HepG2 (cell line): ENCODE data around the gene FN1. TPM values are rescaled to one million over a fixed set of nuclear protein-coding genes. Genes with fewer than 3 reads are reported as not detected.

ENCODE experiments used
- ATAC-seq: fragments of 200-7000 bp; cut with Tn5 transposase; 3 replicates; pipeline ENCODE4 v1.9.1; 2020; ENCODE audit warnings: mild to moderate bottlenecking, moderate library complexity
- BruUV-seq: library from RNA; stranded (reverse); fragments of 400-500 nt; replicated peaks from 2 replicates; lab custom pipeline; 2021; lab: Mats Ljungman, UMichigan
- CTCF ChIA-PET: fragments of 300-600 bp; formaldehyde crosslinking; extraction: SDS; loops from one replicate; lab custom pipeline; 2021; ENCODE audit warnings: low total read pairs, inconsistent platforms, low intra/inter-chr PET ratio; lab: Yijun Ruan, JAX
- POLR2A ChIA-PET: fragments of 350-600 bp; sonication (Branson Sonifier 250); formaldehyde crosslinking; loops from one replicate; lab custom pipeline; 2020; ENCODE audit warnings: antibody characterized with exemption, inconsistent platforms; lab: Yijun Ruan, JAX
- DNase-seq: peaks from one replicate; pipeline ENCODE4 v3.0.0-alpha.2; 2015; ENCODE audit warnings: low spot score
- FAIRE-seq: peaks from 3 replicates; lab custom pipeline; 2011; peaks lifted over from hg19 to GRCh38; lab: Jason Lieb, UNC
- H2AFZ ChIP-seq: one replicate; pipeline ENCODE4 v1.6.1; 2011; ENCODE audit warnings: low read length, inconsistent platforms
- H3K27ac ChIP-seq: fragments of 300-600 bp; 3 replicates; pipeline ENCODE4 v1.8.0; 2011; ENCODE audit warnings: mixed run types, mild to moderate bottlenecking, mixed read lengths, low read length, inconsistent platforms; ENCODE audit not compliant: insufficient read depth; ENCODE audit errors: extremely low read length
- H3K27me3 ChIP-seq, 2 experiments: fragments of 200-600 bp in 1 of 2; 2 replicates in 1 of 2; 3 replicates in 1 of 2; pipeline versions ENCODE4 v1.6.0 to v1.8.0; 2011; ENCODE audit warnings: low read length in 2 of 2, mild to moderate bottlenecking in 2 of 2, moderate library complexity in 2 of 2, inconsistent platforms in 1 of 2; ENCODE audit not compliant: insufficient read depth in 2 of 2, control insufficient read depth in 1 of 2
- H3K36me3 ChIP-seq, 2 experiments: fragments of 200-600 bp in 1 of 2; replicated peaks in 1 of 2; 2 replicates in 1 of 2; 3 replicates in 1 of 2; pipeline versions ENCODE4 v1.5.1 to v1.8.0; 2011; ENCODE audit warnings: low read length in 2 of 2, inconsistent platforms in 1 of 2; ENCODE audit not compliant: insufficient read depth in 2 of 2, control insufficient read depth in 1 of 2
- H3K4me1 ChIP-seq: 2 replicates; pipeline ENCODE4 v1.5.1; 2012; ENCODE audit warnings: low read length, inconsistent platforms; ENCODE audit not compliant: insufficient read depth
- H3K4me2 ChIP-seq: 2 replicates; pipeline ENCODE4 v1.6.0; 2011; ENCODE audit warnings: low read depth, low read length, inconsistent platforms
- H3K4me3 ChIP-seq, 3 experiments: fragments of 200-600 bp in 1 of 3; sonication (generic), shearing (Covaris generic) in 1 of 3; replicated peaks in 1 of 3; 2 replicates each; pipeline ENCODE4 v1.5.1; 2011 to 2016; ENCODE audit warnings: low read length in 3 of 3, inconsistent platforms in 2 of 3, low read depth in 2 of 3, mild to moderate bottlenecking in 2 of 3, control low read depth in 1 of 3, mixed read lengths in 1 of 3; ENCODE audit not compliant: insufficient read depth in 1 of 3
- H3K79me2 ChIP-seq: one replicate; pipeline ENCODE4 v1.6.1; 2011; ENCODE audit warnings: low read length, inconsistent platforms; ENCODE audit not compliant: insufficient read depth
- H3K9ac ChIP-seq: 2 replicates; pipeline ENCODE4 v1.6.0; 2011; ENCODE audit warnings: mild to moderate bottlenecking, low read depth, low read length, inconsistent platforms; ENCODE audit not compliant: insufficient read depth
- H3K9me3 ChIP-seq: 2 replicates; pipeline ENCODE4 v1.5.1; 2012; ENCODE audit warnings: mild to moderate bottlenecking, low read length
- H4K20me1 ChIP-seq: 2 replicates; pipeline ENCODE4 v1.6.0; 2011; ENCODE audit warnings: inconsistent platforms, mild to moderate bottlenecking, low read length, moderate library complexity; ENCODE audit not compliant: insufficient read depth
- CENPT ChIP-seq: sonication (generic); formaldehyde crosslinking; IDR thresholded peaks from 2 replicates; pipeline ENCODE4 v1.8.0; 2022; ENCODE audit warnings: low read depth, mild to moderate bottlenecking, moderate library complexity, missing genetic modification reagents
- KAT7 ChIP-seq: IDR thresholded peaks from 2 replicates; pipeline ENCODE4 v1.6.1; 2018; ENCODE audit warnings: borderline replicate concordance, missing compliant biosample characterization
- PAF1 ChIP-seq: IDR thresholded peaks from 2 replicates; pipeline ENCODE4 v1.6.1; 2016; ENCODE audit warnings: missing genetic modification reagents, missing compliant biosample characterization
- POLR2A ChIP-seq, 2 experiments: IDR thresholded peaks; 2 replicates each; pipeline ENCODE4 v1.6.1; 2011; ENCODE audit warnings: low read depth in 2 of 2, low read length in 2 of 2, mild to moderate bottlenecking in 1 of 2, moderate library complexity in 1 of 2; ENCODE audit not compliant: insufficient read depth in 1 of 2
- POLR2AphosphoS5 ChIP-seq: IDR thresholded peaks from 2 replicates; pipeline ENCODE4 v1.6.1; 2012; ENCODE audit warnings: low read depth, low read length
- POLR2G ChIP-seq: fragments of 200-400 bp; formaldehyde crosslinking; IDR thresholded peaks from 2 replicates; pipeline ENCODE4 v1.6.1; 2018; ENCODE audit warnings: mild to moderate bottlenecking, low read depth, low read length, moderate library complexity
- RBFOX2 ChIP-seq: fragments of 200-400 bp; formaldehyde crosslinking; IDR thresholded peaks from 2 replicates; pipeline ENCODE4 v1.6.1; 2017; ENCODE audit warnings: low read depth, mild to moderate bottlenecking, low read length
- RBM22 ChIP-seq: fragments of 200-400 bp; formaldehyde crosslinking; optimal IDR thresholded peaks from 2 replicates; pipeline ENCODE3; 2017; ENCODE audit warnings: mild to moderate bottlenecking, low read length, moderate library complexity
- REXO4 ChIP-seq: sonication (generic); formaldehyde crosslinking; IDR thresholded peaks from 2 replicates; pipeline ENCODE4 v1.8.0; 2022; ENCODE audit warnings: missing genetic modification reagents, mild to moderate bottlenecking, borderline replicate concordance
- TIGD3 ChIP-seq: sonication (generic); formaldehyde crosslinking; IDR thresholded peaks from 2 replicates; pipeline ENCODE4 v1.5.1; 2020; ENCODE audit warnings: mild to moderate bottlenecking, missing genetic modification reagents, borderline replicate concordance
- ZC3H13 ChIP-seq: sonication (generic); formaldehyde crosslinking; IDR thresholded peaks from 2 replicates; pipeline ENCODE4 v1.8.1; 2023; ENCODE audit warnings: mild to moderate bottlenecking, missing genetic modification reagents, moderate library complexity
- ZNF317 ChIP-seq: sonication (generic); formaldehyde crosslinking; IDR thresholded peaks from 2 replicates; pipeline ENCODE4 v1.5.0; 2020; ENCODE audit warnings: mild to moderate bottlenecking, missing genetic modification reagents
- ZNF460 ChIP-seq: sonication (generic); formaldehyde crosslinking; IDR thresholded peaks from 2 replicates; pipeline ENCODE4 v1.5.1; 2020; ENCODE audit warnings: missing genetic modification reagents, mild to moderate bottlenecking, borderline replicate concordance
- ZNF501 ChIP-seq: sonication (generic); formaldehyde crosslinking; IDR thresholded peaks from 2 replicates; pipeline ENCODE4 v1.5.1; 2020; ENCODE audit warnings: mild to moderate bottlenecking, moderate library complexity, missing genetic modification reagents
- ZNF556 ChIP-seq: sonication (generic); formaldehyde crosslinking; IDR thresholded peaks from 2 replicates; pipeline ENCODE4 v1.4.0; 2020; ENCODE audit warnings: mild to moderate bottlenecking, missing genetic modification reagents, borderline replicate concordance
- ZNF589 ChIP-seq: sonication (generic); formaldehyde crosslinking; conservative IDR thresholded peaks from 2 replicates; pipeline ENCODE4 v1.8.0; 2022; ENCODE audit warnings: mild to moderate bottlenecking, moderate library complexity, missing genetic modification reagents
- ZNF605 ChIP-seq: sonication (generic); formaldehyde crosslinking; IDR thresholded peaks from 2 replicates; pipeline ENCODE4 v1.8.0; 2022; ENCODE audit warnings: mild to moderate bottlenecking, missing genetic modification reagents
- ZNF615 ChIP-seq: sonication (generic); formaldehyde crosslinking; IDR thresholded peaks from 2 replicates; pipeline ENCODE4 v1.5.0; 2020; ENCODE audit warnings: mild to moderate bottlenecking, missing genetic modification reagents, borderline replicate concordance
- ZNF746 ChIP-seq: sonication (generic); formaldehyde crosslinking; IDR thresholded peaks from 2 replicates; pipeline ENCODE4 v1.8.0; 2022; ENCODE audit warnings: mild to moderate bottlenecking, missing genetic modification reagents
- WGBS: methylation state at CpG from one replicate; pipeline ENCODE4 v1.1.6; 2017; ENCODE audit warnings: low lambda C conversion rate; 5-methylcytosine and 5-hydroxymethylcytosine counted together
- in situ Hi-C: cut with HindIII; loops from 2 replicates; pipeline ENCODE4 v1.10.0; 2017; ENCODE audit warnings: low pct_unique_long_range_greater_than_20kb; ENCODE audit not compliant: extremely low pct_ligation_motif_present
- intact Hi-C: fragments of 100-400 bp; cut with micrococcal nuclease; formaldehyde crosslinking; loops from one replicate; pipeline ENCODE4 v1.10.0; 2022; ENCODE audit not compliant: unreplicated experiment
- polyA plus RNA-seq, 8 experiments: library from polyadenylated mRNA; depleted of rRNA in 3 of 8; stranded (reverse) in 7 of 8; unstranded in 1 of 8; fragments of >200 nt; fragmentation: Illumina TruSeq in 4 of 8; extraction: Trizol in 4 of 8; gene quantifications; 2 replicates each; pipeline versions ENCODE4 v1.2.1 to v1.2.3, GENCODE V29; 2011 to 2016; ENCODE audit warnings: low read depth in 4 of 8, missing spikeins in 1 of 8, mixed read lengths in 1 of 8; ENCODE audit not compliant: insufficient read depth in 1 of 8
- total RNA-seq, 5 experiments: library from RNA; depleted of rRNA; stranded (reverse); fragments of >200 nt; fragmentation: Illumina TruSeq; extraction: Trizol; gene quantifications; 2 replicates each; pipeline ENCODE4 v1.2.3, GENCODE V29; 2016; ENCODE audit warnings: low read depth in 1 of 5
- TF ChIP-seq, protein P1 (sequence below): sonication (generic); formaldehyde crosslinking; conservative IDR thresholded peaks from 2 replicates; pipeline ENCODE4 v1.8.0; 2022; ENCODE audit warnings: mild to moderate bottlenecking, moderate library complexity, missing genetic modification reagents

Gene FN1
- total and polyA plus RNA-seq, 2 of the 13 experiments (the other 11 are each of a cell fraction or from before 2014, with no cell fraction given), result 1,847 to 6,471 TPM

DNA sequence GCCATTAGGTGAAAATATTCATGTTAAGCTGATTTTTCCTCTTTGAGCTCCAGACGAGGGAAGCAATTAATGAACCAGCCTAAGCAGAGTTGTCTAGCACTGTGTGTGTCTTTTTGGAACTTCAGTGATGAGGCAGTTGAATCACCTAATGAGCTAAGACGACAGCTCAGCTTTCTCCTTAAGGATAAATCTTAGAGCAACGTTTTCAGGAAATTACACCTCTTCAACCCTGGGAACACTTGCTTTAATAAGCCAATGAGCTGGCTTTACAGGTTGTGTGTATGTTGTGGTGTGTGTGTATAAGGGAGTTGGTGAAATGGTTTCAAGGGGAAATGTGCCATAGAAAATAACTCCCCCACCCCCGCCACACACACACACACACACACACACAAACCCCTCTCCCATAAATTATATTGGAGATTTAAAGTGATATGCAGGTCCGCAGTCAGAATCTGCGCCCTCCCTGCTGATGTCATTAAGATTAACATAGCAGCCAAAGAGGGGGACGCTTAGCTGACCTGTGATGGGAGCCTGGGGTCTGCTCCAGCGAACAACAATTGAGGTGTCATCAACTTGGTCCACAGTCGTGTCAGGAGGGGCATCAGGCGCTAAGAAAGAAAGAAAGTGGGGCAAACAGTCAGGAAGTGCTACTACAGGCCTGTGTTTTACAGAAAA is 28.1 kb downstream of the FN1 start:
- POLR2A ChIA-PET, result interaction anchor here (0.6 to 1.4 kb wide), 3 partner anchors 9 to 61 kb away, joined by 3 to 7 read pairs (median 5); no protein-coding TSS in a partner anchor
- in situ Hi-C loops (no loop called here), intact Hi-C loops (no loop called here)
- H2AFZ ChIP-seq, result no peak overlapping the region
- peak; percentile 2; the same call in 2 of the 3 replicates for ATAC-seq
- no peak overlapping the region for H3K27ac ChIP-seq
- CTCF ChIA-PET, result no interaction called here
- H3K9ac ChIP-seq, result no peak overlapping the region
- no TSS peak for BruUV-seq
- peaks cover 4% of the 10 kb centered on the region for H3K79me2 ChIP-seq
- H3K4me1 ChIP-seq, result peaks cover 57% of the 10 kb centered on the region; the same call in 1 of the 2 replicates
- no peak overlapping the region for H3K4me2 ChIP-seq
- H3K27me3 ChIP-seq, result no peaks in the 10 kb centered on the region
- WGBS, result 97% methylated on average over 10 of the region's 10 CpGs
- peaks cover 49 to 93% of the 10 kb centered on the region in 2 experiments for H3K36me3 ChIP-seq
- DNase-seq, result no peak
- H3K4me3 ChIP-seq, result no peak overlapping the region
- no peaks in the 10 kb centered on the region for H3K9me3 ChIP-seq
- FAIRE-seq, result no peak
- 0 out of 2 replicates have a peak, but pooled peaks cover 2% of the 10 kb centered on the region for H4K20me1 ChIP-seq
- no peak for TF ChIP-seq ZNF746 (CRISPR knock-in tag)
- peak; percentile 93 for TF ChIP-seq RBM22
- TF ChIP-seq ZNF589, result 0 out of 2 replicates have a peak, but pooled peaks have one; percentile 35
- TF ChIP-seq ZC3H13 (CRISPR knock-in tag), result 0 out of 2 replicates have a peak, but pooled peaks have one; percentile 52
- TF ChIP-seq, protein P1, sequence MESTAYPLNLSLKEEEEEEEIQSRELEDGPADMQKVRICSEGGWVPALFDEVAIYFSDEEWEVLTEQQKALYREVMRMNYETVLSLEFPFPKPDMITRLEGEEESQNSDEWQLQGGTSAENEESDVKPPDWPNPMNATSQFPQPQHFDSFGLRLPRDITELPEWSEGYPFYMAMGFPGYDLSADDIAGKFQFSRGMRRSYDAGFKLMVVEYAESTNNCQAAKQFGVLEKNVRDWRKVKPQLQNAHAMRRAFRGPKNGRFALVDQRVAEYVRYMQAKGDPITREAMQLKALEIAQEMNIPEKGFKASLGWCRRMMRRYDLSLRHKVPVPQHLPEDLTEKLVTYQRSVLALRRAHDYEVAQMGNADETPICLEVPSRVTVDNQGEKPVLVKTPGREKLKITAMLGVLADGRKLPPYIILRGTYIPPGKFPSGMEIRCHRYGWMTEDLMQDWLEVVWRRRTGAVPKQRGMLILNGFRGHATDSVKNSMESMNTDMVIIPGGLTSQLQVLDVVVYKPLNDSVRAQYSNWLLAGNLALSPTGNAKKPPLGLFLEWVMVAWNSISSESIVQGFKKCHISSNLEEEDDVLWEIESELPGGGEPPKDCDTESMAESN (CRISPR knock-in tag), result no peak
- peak; percentile 2; the same call in 1 of the 2 replicates for TF ChIP-seq RBFOX2
- no peak for TF ChIP-seq ZNF460 (CRISPR knock-in tag)
- TF ChIP-seq ZNF615 (CRISPR knock-in tag), result 0 out of 2 replicates have a peak, but pooled peaks have one; percentile 42
- peak; percentile 54; the same call in 1 of the 2 replicates for TF ChIP-seq TIGD3 (CRISPR knock-in tag)
- TF ChIP-seq ZNF317 (CRISPR knock-in tag), result no peak
- peak; percentile 72 for TF ChIP-seq POLR2G
- no peak for TF ChIP-seq KAT7 (CRISPR knock-in tag)
- peak; percentile 40; the same call in 1 of the 2 replicates for TF ChIP-seq POLR2AphosphoS5
- TF ChIP-seq POLR2A (IDR thresholded peaks at IDR 0.05; ENCODE audit: insufficient read depth in 1 of 2, low read depth in 2 of 2, low read length in 2 of 2), result peak in 1 of 2 experiments; percentile 30; a peak in 1 of 4 replicates
- peak; percentile 84; the same call in 1 of the 2 replicates for TF ChIP-seq PAF1 (CRISPR knock-in tag)
- TF ChIP-seq ZNF556 (CRISPR knock-in tag), result no peak
- no peak for TF ChIP-seq REXO4 (CRISPR knock-in tag)
- no peak for TF ChIP-seq CENPT (CRISPR knock-in tag)
- 0 out of 2 replicates have a peak, but pooled peaks have one; percentile 32 for TF ChIP-seq ZNF501 (CRISPR knock-in tag)
- 0 out of 2 replicates have a peak, but pooled peaks have one; percentile 1 for TF ChIP-seq ZNF605 (CRISPR knock-in tag)
